ENCODE data around the gene ANK2.

- TF ChIP-seq, protein P1, sequence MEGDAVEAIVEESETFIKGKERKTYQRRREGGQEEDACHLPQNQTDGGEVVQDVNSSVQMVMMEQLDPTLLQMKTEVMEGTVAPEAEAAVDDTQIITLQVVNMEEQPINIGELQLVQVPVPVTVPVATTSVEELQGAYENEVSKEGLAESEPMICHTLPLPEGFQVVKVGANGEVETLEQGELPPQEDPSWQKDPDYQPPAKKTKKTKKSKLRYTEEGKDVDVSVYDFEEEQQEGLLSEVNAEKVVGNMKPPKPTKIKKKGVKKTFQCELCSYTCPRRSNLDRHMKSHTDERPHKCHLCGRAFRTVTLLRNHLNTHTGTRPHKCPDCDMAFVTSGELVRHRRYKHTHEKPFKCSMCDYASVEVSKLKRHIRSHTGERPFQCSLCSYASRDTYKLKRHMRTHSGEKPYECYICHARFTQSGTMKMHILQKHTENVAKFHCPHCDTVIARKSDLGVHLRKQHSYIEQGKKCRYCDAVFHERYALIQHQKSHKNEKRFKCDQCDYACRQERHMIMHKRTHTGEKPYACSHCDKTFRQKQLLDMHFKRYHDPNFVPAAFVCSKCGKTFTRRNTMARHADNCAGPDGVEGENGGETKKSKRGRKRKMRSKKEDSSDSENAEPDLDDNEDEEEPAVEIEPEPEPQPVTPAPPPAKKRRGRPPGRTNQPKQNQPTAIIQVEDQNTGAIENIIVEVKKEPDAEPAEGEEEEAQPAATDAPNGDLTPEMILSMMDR (IDR thresholded peaks at IDR 0.05) = no peak
- TF ChIP-seq POLR2A (IDR thresholded peaks at IDR 0.05) = no peak
Observed at GRCh38 chr4:113125418-113125817, 76.0 kb downstream of the ANK2 start.
